WTC11 (cell line): ENCODE data around the gene PGRMC2. TPM values are rescaled to one million over a fixed set of nuclear protein-coding genes. Genes with fewer than 3 reads are reported as not detected.
A peak's percentile ranks its signal among the peaks of the same experiment; 100 is the strongest.

Experiments used
- ATAC-seq: fragments of 200-7000 bp; cut with Tn5 transposase; 2 replicates; pipeline ENCODE4 v1.10.0; 2021; ENCODE audit warnings: mild to moderate bottlenecking, moderate library complexity
- CTCF ChIA-PET: fragments of 300-600 bp; sonication (Branson Sonifier 250); formaldehyde crosslinking; loops from one replicate; lab custom pipeline; 2021; ENCODE audit warnings: antibody characterized with exemption; lab: Charles Lee
- POLR2A ChIA-PET: fragments of 350-600 bp; sonication (Branson Sonifier 250); formaldehyde crosslinking; loops from one replicate; lab custom pipeline; 2021; ENCODE audit warnings: antibody characterized with exemption; lab: Charles Lee
- DNase-seq: peaks from one replicate; pipeline ENCODE4 v3.0.0; 2021; ENCODE audit warnings: low spot score
- H3K27ac Mint-ChIP-seq: 2 replicates; pipeline ENCODE4 v1.8.0; 2021; ENCODE audit warnings: mixed read lengths
- H3K27me3 Mint-ChIP-seq: 2 replicates; pipeline ENCODE4 v1.8.0; 2021; ENCODE audit warnings: low read depth, mild to moderate bottlenecking, moderate library complexity, mixed read lengths
- H3K36me3 Mint-ChIP-seq: 2 replicates; pipeline ENCODE4 v1.8.0; 2021; ENCODE audit warnings: mixed read lengths
- H3K4me1 Mint-ChIP-seq: 2 replicates; pipeline ENCODE4 v1.8.0; 2022; ENCODE audit warnings: mixed read lengths
- H3K4me3 Mint-ChIP-seq: 2 replicates; pipeline ENCODE4 v1.8.0; 2021; ENCODE audit warnings: mild to moderate bottlenecking, moderate library complexity, mixed read lengths
- H3K9me3 Mint-ChIP-seq: 2 replicates; pipeline ENCODE4 v1.8.0; 2021; ENCODE audit warnings: mixed read lengths
- CREM ChIP-seq: sonication (generic); formaldehyde crosslinking; IDR thresholded peaks from 2 replicates; pipeline ENCODE4 v1.8.1; 2022; ENCODE audit warnings: mild to moderate bottlenecking, missing genetic modification reagents, moderate library complexity
- ESRRA ChIP-seq: sonication (generic); formaldehyde crosslinking; IDR thresholded peaks from 2 replicates; pipeline ENCODE4 v1.8.1; 2022; ENCODE audit warnings: mild to moderate bottlenecking, missing genetic modification reagents, borderline replicate concordance
- ETV6 ChIP-seq: sonication (generic); formaldehyde crosslinking; IDR thresholded peaks from 2 replicates; pipeline ENCODE4 v1.8.1; 2022; ENCODE audit warnings: mild to moderate bottlenecking, missing genetic modification reagents
- GABPB1 ChIP-seq: sonication (generic); formaldehyde crosslinking; IDR thresholded peaks from 2 replicates; pipeline ENCODE4 v1.8.1; 2023; ENCODE audit warnings: mild to moderate bottlenecking, missing genetic modification reagents
- IRF2 ChIP-seq: sonication (generic); formaldehyde crosslinking; IDR thresholded peaks from 2 replicates; pipeline ENCODE4 v1.8.0; 2022; ENCODE audit warnings: low read depth, missing genetic modification reagents, borderline replicate concordance
- SMAD3 ChIP-seq: sonication (generic); formaldehyde crosslinking; IDR thresholded peaks from 2 replicates; pipeline ENCODE4 v1.8.0; 2022; ENCODE audit warnings: missing genetic modification reagents, mild to moderate bottlenecking, borderline replicate concordance
- TEAD4 ChIP-seq: sonication (generic); formaldehyde crosslinking; IDR thresholded peaks from 2 replicates; pipeline ENCODE4 v1.8.0; 2022; ENCODE audit warnings: mild to moderate bottlenecking, missing genetic modification reagents
- ZNF416 ChIP-seq: fragments of 250-450 bp; sonication (Bioruptor Pico); IDR thresholded peaks from 2 replicates; pipeline ENCODE4 v1.9.0; 2021; ENCODE audit warnings: mild to moderate bottlenecking, inconsistent platforms
- ZNF423 ChIP-seq: fragments of 250-450 bp; sonication (Bioruptor Pico); IDR thresholded peaks from 2 replicates; pipeline ENCODE4 v2.1.2; 2022; ENCODE audit warnings: mild to moderate bottlenecking, moderate library complexity
- total RNA-seq: library from RNA; stranded (reverse); gene quantifications from 3 replicates; pipeline ENCODE4 v1.2.3, GENCODE V29; 2021
- TF ChIP-seq, protein P1 (sequence below): sonication (generic); formaldehyde crosslinking; IDR thresholded peaks from 2 replicates; pipeline ENCODE4 v1.8.1; 2023; ENCODE audit warnings: mild to moderate bottlenecking, missing genetic modification reagents
- TF ChIP-seq, protein P2 (sequence below): sonication (generic); formaldehyde crosslinking; IDR thresholded peaks from 2 replicates; pipeline ENCODE4 v1.8.1; 2023; ENCODE audit warnings: mild to moderate bottlenecking, moderate library complexity, missing genetic modification reagents
- TF ChIP-seq, protein P3 (sequence below): fragments of 200-600 bp; IDR thresholded peaks from 2 replicates; pipeline ENCODE4 v1.8.0; 2022; ENCODE audit warnings: antibody characterized with exemption
- TF ChIP-seq, protein P4 (sequence below): fragments of 250-450 bp; sonication (Bioruptor Pico); IDR thresholded peaks from 2 replicates; pipeline ENCODE4 v1.9.0; 2021; ENCODE audit warnings: moderate library complexity, mild to moderate bottlenecking, inconsistent platforms, borderline replicate concordance
- TF ChIP-seq, protein P5 (sequence below): fragments of 250-450 bp; sonication (Bioruptor Pico); IDR thresholded peaks from 2 replicates; pipeline ENCODE4 v1.9.0; 2021; ENCODE audit warnings: mild to moderate bottlenecking, borderline replicate concordance

The PGRMC2 gene
- total RNA-seq, 1 experiment from 2014 or later, result 68.2 TPM

- ATAC-seq, result no peak
These were observed 24.2 kb upstream of the PGRMC2 start for GRCh38 chr4:128311659-128312403.

DNA sequence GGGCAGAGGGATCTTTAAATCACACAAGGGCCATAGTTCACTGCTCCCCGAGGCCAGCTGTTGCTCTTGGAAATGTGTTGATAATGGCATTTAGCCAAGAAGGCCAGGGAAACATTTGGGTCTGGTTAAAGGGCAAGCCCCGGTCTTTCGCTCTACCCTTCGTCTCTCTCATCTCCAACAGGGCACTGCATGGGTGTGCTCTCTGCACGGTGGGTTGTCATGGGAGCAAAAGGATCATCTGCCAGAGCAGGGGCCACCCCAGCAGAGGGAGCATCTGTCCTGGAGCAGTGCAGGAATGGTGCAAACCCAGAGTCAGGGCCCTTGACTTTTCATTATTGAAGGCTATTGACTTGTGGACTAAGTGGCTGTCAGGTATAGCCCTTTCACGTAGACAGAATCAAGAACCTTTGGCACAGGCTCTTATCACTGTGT, 22.7 kb upstream of the PGRMC2 start:
- H3K27ac Mint-ChIP-seq, result no peak overlapping the region; the same call in none of the 2 replicates
- peak; percentile 92 for ATAC-seq
- CTCF ChIA-PET, result no interaction called here

More at GRCh38 chr4:128311659-128312403, 24.2 kb upstream of the PGRMC2 start:
- Mint-ChIP-seq H3K36me3 (peaks cover 3% of the 10 kb centered on the region; the same call in 1 of the 2 replicates), H3K4me3 (no peak overlapping the region), H3K4me1 (peaks cover 10% of the 10 kb centered on the region), H3K27me3 (no peaks in the 10 kb centered on the region), H3K27ac (no peak overlapping the region), H3K9me3 (no peaks in the 10 kb centered on the region)
- no peak for DNase-seq
- POLR2A ChIA-PET, result no interaction called here
- TF ChIP-seq IRF2 (CRISPR knock-in tag), result no peak
- no peak for TF ChIP-seq ZNF416 (CRISPR knock-in tag)
- no peak for TF ChIP-seq ESRRA (CRISPR knock-in tag)
- TF ChIP-seq, protein P1, sequence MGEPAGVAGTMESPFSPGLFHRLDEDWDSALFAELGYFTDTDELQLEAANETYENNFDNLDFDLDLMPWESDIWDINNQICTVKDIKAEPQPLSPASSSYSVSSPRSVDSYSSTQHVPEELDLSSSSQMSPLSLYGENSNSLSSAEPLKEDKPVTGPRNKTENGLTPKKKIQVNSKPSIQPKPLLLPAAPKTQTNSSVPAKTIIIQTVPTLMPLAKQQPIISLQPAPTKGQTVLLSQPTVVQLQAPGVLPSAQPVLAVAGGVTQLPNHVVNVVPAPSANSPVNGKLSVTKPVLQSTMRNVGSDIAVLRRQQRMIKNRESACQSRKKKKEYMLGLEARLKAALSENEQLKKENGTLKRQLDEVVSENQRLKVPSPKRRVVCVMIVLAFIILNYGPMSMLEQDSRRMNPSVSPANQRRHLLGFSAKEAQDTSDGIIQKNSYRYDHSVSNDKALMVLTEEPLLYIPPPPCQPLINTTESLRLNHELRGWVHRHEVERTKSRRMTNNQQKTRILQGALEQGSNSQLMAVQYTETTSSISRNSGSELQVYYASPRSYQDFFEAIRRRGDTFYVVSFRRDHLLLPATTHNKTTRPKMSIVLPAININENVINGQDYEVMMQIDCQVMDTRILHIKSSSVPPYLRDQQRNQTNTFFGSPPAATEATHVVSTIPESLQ (CRISPR knock-in tag), result no peak
- TF ChIP-seq, protein P2, sequence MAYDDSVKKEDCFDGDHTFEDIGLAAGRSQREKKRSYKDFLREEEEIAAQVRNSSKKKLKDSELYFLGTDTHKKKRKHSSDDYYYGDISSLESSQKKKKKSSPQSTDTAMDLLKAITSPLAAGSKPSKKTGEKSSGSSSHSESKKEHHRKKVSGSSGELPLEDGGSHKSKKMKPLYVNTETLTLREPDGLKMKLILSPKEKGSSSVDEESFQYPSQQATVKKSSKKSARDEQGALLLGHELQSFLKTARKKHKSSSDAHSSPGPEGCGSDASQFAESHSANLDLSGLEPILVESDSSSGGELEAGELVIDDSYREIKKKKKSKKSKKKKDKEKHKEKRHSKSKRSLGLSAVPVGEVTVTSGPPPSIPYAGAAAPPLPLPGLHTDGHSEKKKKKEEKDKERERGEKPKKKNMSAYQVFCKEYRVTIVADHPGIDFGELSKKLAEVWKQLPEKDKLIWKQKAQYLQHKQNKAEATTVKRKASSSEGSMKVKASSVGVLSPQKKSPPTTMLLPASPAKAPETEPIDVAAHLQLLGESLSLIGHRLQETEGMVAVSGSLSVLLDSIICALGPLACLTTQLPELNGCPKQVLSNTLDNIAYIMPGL (CRISPR knock-in tag), result no peak
- TF ChIP-seq SMAD3, result no peak
- TF ChIP-seq, protein P3, sequence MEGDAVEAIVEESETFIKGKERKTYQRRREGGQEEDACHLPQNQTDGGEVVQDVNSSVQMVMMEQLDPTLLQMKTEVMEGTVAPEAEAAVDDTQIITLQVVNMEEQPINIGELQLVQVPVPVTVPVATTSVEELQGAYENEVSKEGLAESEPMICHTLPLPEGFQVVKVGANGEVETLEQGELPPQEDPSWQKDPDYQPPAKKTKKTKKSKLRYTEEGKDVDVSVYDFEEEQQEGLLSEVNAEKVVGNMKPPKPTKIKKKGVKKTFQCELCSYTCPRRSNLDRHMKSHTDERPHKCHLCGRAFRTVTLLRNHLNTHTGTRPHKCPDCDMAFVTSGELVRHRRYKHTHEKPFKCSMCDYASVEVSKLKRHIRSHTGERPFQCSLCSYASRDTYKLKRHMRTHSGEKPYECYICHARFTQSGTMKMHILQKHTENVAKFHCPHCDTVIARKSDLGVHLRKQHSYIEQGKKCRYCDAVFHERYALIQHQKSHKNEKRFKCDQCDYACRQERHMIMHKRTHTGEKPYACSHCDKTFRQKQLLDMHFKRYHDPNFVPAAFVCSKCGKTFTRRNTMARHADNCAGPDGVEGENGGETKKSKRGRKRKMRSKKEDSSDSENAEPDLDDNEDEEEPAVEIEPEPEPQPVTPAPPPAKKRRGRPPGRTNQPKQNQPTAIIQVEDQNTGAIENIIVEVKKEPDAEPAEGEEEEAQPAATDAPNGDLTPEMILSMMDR, result no peak
- CTCF ChIA-PET, result no interaction called here

More for the DNA sequence above, 22.7 kb upstream of the PGRMC2 start:
- Mint-ChIP-seq H3K4me3 (no peak overlapping the region), H3K27me3 (no peaks in the 10 kb centered on the region), H3K4me1 (peaks cover 23% of the 10 kb centered on the region), H3K9me3 (no peaks in the 10 kb centered on the region), H3K36me3 (no peaks in the 10 kb centered on the region; the same call in 1 of the 2 replicates)
- POLR2A ChIA-PET, result no interaction called here
- DNase-seq, result no peak
- TF ChIP-seq GABPB1 (CRISPR knock-in tag), result no peak
- no peak for TF ChIP-seq CREM (CRISPR knock-in tag)
- no peak for TF ChIP-seq ZNF423 (CRISPR knock-in tag)
- TF ChIP-seq ESRRA (CRISPR knock-in tag), result no peak
- no peak for TF ChIP-seq ETV6
- TF ChIP-seq, protein P4, sequence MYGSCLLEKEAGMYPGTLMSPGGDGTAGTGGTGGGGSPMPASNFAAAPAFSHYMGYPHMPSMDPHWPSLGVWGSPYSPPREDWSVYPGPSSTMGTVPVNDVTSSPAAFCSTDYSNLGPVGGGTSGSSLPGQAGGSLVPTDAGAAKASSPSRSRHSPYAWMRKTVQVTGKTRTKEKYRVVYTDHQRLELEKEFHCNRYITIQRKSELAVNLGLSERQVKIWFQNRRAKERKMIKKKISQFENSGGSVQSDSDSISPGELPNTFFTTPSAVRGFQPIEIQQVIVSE (CRISPR knock-in tag), result no peak
- TF ChIP-seq TEAD4 (CRISPR knock-in tag), result no peak
- TF ChIP-seq, protein P5, sequence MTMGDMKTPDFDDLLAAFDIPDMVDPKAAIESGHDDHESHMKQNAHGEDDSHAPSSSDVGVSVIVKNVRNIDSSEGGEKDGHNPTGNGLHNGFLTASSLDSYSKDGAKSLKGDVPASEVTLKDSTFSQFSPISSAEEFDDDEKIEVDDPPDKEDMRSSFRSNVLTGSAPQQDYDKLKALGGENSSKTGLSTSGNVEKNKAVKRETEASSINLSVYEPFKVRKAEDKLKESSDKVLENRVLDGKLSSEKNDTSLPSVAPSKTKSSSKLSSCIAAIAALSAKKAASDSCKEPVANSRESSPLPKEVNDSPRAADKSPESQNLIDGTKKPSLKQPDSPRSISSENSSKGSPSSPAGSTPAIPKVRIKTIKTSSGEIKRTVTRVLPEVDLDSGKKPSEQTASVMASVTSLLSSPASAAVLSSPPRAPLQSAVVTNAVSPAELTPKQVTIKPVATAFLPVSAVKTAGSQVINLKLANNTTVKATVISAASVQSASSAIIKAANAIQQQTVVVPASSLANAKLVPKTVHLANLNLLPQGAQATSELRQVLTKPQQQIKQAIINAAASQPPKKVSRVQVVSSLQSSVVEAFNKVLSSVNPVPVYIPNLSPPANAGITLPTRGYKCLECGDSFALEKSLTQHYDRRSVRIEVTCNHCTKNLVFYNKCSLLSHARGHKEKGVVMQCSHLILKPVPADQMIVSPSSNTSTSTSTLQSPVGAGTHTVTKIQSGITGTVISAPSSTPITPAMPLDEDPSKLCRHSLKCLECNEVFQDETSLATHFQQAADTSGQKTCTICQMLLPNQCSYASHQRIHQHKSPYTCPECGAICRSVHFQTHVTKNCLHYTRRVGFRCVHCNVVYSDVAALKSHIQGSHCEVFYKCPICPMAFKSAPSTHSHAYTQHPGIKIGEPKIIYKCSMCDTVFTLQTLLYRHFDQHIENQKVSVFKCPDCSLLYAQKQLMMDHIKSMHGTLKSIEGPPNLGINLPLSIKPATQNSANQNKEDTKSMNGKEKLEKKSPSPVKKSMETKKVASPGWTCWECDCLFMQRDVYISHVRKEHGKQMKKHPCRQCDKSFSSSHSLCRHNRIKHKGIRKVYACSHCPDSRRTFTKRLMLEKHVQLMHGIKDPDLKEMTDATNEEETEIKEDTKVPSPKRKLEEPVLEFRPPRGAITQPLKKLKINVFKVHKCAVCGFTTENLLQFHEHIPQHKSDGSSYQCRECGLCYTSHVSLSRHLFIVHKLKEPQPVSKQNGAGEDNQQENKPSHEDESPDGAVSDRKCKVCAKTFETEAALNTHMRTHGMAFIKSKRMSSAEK, result no peak
